Subcutaneous adipose tissue (tissue), 4 donors: ENCODE measurements around the gene MALSU1. TPM values are rescaled to one million over a fixed set of nuclear protein-coding genes. Genes with fewer than 3 reads are reported as not detected.

Source experiments
- CTCF ChIP-seq: fragments of 450-650 bp; IDR thresholded peaks from one replicate; pipeline ENCODE4 v1.5.1; 2016; ENCODE audit warnings: low read depth, mild to moderate bottlenecking, control low read depth, antibody characterized with exemption, moderate library complexity
- total RNA-seq, 4 donors: library from RNA; depleted of rRNA; stranded (reverse); fragments of >200 nt; gene quantifications; one replicate each; pipeline ENCODE4 v1.1.0, GENCODE V29; 2016

MALSU1 gene
- total RNA-seq, 4 donors from 2014 or later = 37.6 to 52.7 (median 47.8) TPM

GRCh38 chr7:23285657-23286646 lies 13.2 kb upstream of the MALSU1 start:
- no peak for TF ChIP-seq CTCF

- TF ChIP-seq CTCF = no peak
Measured at GRCh38 chr7:23287612-23288011, 11.5 kb upstream of the MALSU1 start.

- TF ChIP-seq CTCF = no peak
Measured at GRCh38 chr7:23290993-23291392, 8.1 kb upstream of the MALSU1 start.

- TF ChIP-seq CTCF = no peak
Measured at GRCh38 chr7:23291957-23292560, 7.1 kb upstream of the MALSU1 start.

- TF ChIP-seq CTCF = no peak
Measured at GRCh38 chr7:23292623-23293022, 6.5 kb upstream of the MALSU1 start.

GRCh38 chr7:23293500-23294073 lies 5.6 kb upstream of the MALSU1 start:
- no peak for TF ChIP-seq CTCF
